Uterus (tissue), 4 donors: ENCODE data around the gene SCG2. TPM values are rescaled to one million over a fixed set of nuclear protein-coding genes. Genes with fewer than 3 reads are reported as not detected.
A peak's percentile ranks its signal among the peaks of the same experiment; 100 is the strongest.

Experiments used
- DNase-seq, 2 donors: peaks; one replicate each; pipeline ENCODE4 v3.0.0-alpha.2; 2019 to 2020
- H3K27ac ChIP-seq, 2 donors: fragments of 200-600 bp; sonication (generic); 1 replicate in 1 of 2; 2 replicates in 1 of 2; pipeline ENCODE4 v1.5.1; 2016 to 2018
- H3K27me3 ChIP-seq, 2 donors: fragments of 200-600 bp; sonication (generic); one replicate each; pipeline ENCODE4 v1.5.1; 2018 to 2019; ENCODE audit warnings: control low read depth in 1 of 2
- H3K36me3 ChIP-seq, 2 donors: fragments of 200-600 bp; sonication (generic); one replicate each; pipeline ENCODE4 v1.5.1; 2019; ENCODE audit warnings: control low read depth in 1 of 2
- H3K4me1 ChIP-seq, 2 donors: fragments of 200-600 bp; sonication (generic); one replicate each; pipeline ENCODE4 v1.5.1; 2018 to 2019; ENCODE audit warnings: control low read depth in 1 of 2
- H3K4me3 ChIP-seq, 2 donors: fragments of 200-600 bp; sonication (generic); 1 replicate in 1 of 2; 2 replicates in 1 of 2; pipeline ENCODE4 v1.5.1; 2018 to 2019; ENCODE audit warnings: mild to moderate bottlenecking in 1 of 2
- H3K9me3 ChIP-seq, 2 donors: fragments of 200-600 bp; sonication (generic); one replicate each; pipeline ENCODE4 v1.5.1; 2019; ENCODE audit warnings: control low read depth in 1 of 2
- POLR2A ChIP-seq, 2 donors: fragments of 450-650 bp; IDR thresholded peaks; one replicate each; pipeline ENCODE4 v1.6.1; 2016; ENCODE audit warnings: antibody characterized with exemption in 2 of 2, mild to moderate bottlenecking in 1 of 2, moderate library complexity in 1 of 2
- intact Hi-C: fragments of 100-400 bp; cut with DNase I; formaldehyde crosslinking; loops from one replicate; pipeline ENCODE4 v1.15.1; 2023; ENCODE audit warnings: low total_unique reads
- total RNA-seq, 4 donors: library from RNA; depleted of rRNA in 3 of 4; stranded (reverse); fragments of >200 nt in 3 of 4; gene quantifications; one replicate each; pipeline versions ENCODE4 v1.1.0 to v1.2.4, GENCODE V29; 2014 to 2023
- TF ChIP-seq, protein P1 (sequence below), 4 experiments: fragments of 200-600 bp in 2 of 4; fragments of 450-650 bp in 2 of 4; sonication (generic) in 2 of 4; IDR thresholded peaks; one replicate each; pipeline ENCODE4 v1.5.1; 2016 to 2019; ENCODE audit warnings: antibody characterized with exemption in 4 of 4, mild to moderate bottlenecking in 2 of 4, moderate library complexity in 1 of 4
- donor health status: DM: yes; HTN: yes; CAD: no.

SCG2 gene
- total RNA-seq, 4 donors from 2014 or later, result 0.95 to 5.0 TPM; not detected in 2

DNA sequence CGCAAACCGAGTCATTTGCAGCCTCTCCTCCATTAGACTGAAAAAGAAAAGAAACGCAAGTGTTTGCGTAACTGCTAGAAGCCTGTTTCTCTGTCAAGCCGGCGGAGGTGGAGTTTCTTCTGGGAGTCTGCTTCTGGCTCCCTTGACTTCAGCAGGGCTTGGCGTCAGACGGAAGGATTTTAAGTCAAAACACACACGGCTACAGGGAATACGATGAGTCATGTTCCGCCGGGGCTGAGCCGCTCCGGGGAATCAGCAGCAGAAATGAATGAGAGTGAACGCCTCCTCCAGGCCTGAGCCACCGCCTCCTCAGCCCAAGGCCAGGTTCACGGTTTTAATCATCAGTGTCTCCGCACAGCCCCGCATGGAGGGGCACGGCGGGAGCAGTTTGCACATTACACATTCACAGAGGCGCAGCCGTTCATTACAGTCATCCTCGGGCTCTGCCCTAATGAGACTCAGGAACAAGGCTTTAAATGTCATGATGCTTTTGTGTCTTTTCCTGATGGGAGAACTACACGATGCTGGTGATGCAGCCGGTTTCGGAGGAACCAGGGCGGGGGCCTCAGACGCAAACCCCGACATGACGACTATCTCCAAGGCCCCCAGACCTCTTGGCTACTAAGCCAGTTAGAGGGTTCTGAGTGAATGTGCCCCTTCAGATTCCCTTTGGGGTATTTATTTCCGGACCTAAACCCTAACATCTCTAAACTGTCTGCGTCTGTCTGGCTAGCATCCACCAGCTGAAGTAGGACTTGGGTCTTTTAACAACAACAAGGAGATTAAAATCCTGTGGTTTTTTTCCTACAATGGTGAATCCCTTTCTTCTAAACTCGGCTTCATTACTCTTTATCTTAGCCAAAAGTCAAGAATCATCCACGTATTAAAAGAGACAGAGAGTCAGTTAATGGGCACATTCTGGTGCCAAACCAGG is 11.1 kb upstream of the SCG2 start:
- Histone ChIP-seq H3K36me3 (no peaks in the 10 kb centered on the region), H3K4me3 (peak overlapping the region; percentile 21 to 22), H3K27me3 (no peaks in the 10 kb centered on the region), H3K27ac (peak overlapping the region; percentile 71 to 81), H3K9me3 (no peaks in the 10 kb centered on the region), H3K4me1 (no peaks in the 10 kb centered on the region)
- TF ChIP-seq, protein P1, sequence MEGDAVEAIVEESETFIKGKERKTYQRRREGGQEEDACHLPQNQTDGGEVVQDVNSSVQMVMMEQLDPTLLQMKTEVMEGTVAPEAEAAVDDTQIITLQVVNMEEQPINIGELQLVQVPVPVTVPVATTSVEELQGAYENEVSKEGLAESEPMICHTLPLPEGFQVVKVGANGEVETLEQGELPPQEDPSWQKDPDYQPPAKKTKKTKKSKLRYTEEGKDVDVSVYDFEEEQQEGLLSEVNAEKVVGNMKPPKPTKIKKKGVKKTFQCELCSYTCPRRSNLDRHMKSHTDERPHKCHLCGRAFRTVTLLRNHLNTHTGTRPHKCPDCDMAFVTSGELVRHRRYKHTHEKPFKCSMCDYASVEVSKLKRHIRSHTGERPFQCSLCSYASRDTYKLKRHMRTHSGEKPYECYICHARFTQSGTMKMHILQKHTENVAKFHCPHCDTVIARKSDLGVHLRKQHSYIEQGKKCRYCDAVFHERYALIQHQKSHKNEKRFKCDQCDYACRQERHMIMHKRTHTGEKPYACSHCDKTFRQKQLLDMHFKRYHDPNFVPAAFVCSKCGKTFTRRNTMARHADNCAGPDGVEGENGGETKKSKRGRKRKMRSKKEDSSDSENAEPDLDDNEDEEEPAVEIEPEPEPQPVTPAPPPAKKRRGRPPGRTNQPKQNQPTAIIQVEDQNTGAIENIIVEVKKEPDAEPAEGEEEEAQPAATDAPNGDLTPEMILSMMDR (IDR thresholded peaks at IDR 0.05), result peak in 1 of 4 experiments; percentile 11
- TF ChIP-seq POLR2A (IDR thresholded peaks at IDR 0.05), result no peak
- intact Hi-C loops, result no loop called here
- peak; percentile 83 to 89 for DNase-seq

DNA sequence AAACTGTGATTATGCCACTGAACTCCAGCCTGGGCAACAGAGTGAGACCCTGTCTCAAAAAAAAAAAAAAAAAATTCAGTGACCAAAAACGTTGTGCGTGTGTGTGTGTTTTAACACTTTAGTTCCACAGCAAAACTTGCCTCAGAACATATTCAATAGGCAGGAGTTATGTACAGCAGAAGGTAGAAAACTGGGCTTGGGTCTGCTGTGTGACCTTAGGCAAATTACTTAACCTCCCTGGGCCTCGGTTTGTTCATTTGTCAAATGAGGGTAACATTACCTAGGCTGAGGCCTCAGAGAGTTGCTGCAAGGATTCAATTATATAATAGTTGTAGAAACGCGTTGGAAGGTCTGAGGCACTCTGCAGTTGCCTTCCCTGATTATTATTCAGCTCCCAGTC is 10.3 kb upstream of the SCG2 start:
- intact Hi-C loops, result no loop called here
- H3K9me3 ChIP-seq, result no peaks in the 10 kb centered on the region
- TF ChIP-seq POLR2A (IDR thresholded peaks at IDR 0.05), result no peak
- TF ChIP-seq, protein P1 (IDR thresholded peaks at IDR 0.05), result no peak
- H3K27ac ChIP-seq, result peak overlapping the region; percentile 71 to 81
- no peaks in the 10 kb centered on the region for H3K27me3 ChIP-seq
- no peaks in the 10 kb centered on the region for H3K4me1 ChIP-seq
- no peak for DNase-seq
- H3K36me3 ChIP-seq, result no peaks in the 10 kb centered on the region
- H3K4me3 ChIP-seq, result peak overlapping the region; percentile 21 to 22

DNA sequence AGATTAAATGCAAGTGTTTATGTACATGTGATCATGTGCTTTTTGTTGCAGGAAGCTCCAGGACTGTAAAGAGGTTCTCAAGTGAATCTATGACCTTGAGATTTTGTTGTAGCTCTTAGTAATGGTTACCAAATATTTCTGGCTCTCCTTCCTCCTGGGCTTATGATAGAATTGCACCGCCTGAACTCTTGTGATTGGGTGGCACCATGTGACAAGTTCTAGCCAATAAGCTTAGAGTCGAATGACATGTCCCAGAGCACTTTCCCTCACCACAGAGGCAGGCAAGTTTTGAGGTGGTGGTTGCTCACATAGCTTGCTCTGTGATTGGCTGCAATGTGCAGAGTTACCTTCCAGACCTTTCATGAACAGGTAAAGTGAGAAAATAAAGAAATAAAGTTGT is 8.9 kb upstream of the SCG2 start:
- no peak overlapping the region for H3K27ac ChIP-seq
- H3K4me1 ChIP-seq, result no peaks in the 10 kb centered on the region
- TF ChIP-seq POLR2A (IDR thresholded peaks at IDR 0.05), result no peak
- TF ChIP-seq, protein P1 (IDR thresholded peaks at IDR 0.05), result no peak
- no peak for DNase-seq
- intact Hi-C loops, result no loop called here
- no peak overlapping the region for H3K4me3 ChIP-seq
- no peaks in the 10 kb centered on the region for H3K27me3 ChIP-seq
- H3K36me3 ChIP-seq, result no peaks in the 10 kb centered on the region
- no peaks in the 10 kb centered on the region for H3K9me3 ChIP-seq

DNA sequence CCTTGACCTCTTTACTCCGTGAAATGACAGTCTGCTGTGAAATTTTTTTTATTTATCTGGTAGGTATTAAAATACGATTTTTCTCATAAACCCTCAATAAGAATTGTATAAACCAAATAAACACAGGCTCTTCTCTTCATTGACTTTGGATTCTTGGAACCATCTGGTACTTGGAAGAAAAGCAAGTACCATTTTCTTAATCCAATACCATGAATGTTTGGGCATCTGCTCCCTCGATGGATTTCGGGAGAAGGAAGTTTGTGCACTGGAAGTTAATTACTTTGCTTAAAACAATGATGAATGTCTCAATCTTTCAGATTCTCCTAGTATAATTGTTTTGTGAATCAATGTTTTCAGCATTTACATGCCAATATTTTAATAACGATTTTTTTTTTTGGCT is 5.3 kb upstream of the SCG2 start:
- intact Hi-C loops, result no loop called here
- Histone ChIP-seq H3K9me3 (no peaks in the 10 kb centered on the region), H3K4me1 (no peaks in the 10 kb centered on the region), H3K27ac (no peak overlapping the region), H3K4me3 (no peak overlapping the region), H3K36me3 (no peaks in the 10 kb centered on the region), H3K27me3 (no peaks in the 10 kb centered on the region)
- no peak for TF ChIP-seq POLR2A (IDR thresholded peaks at IDR 0.05)
- TF ChIP-seq, protein P1 (IDR thresholded peaks at IDR 0.05), result no peak
- DNase-seq, result no peak

DNA sequence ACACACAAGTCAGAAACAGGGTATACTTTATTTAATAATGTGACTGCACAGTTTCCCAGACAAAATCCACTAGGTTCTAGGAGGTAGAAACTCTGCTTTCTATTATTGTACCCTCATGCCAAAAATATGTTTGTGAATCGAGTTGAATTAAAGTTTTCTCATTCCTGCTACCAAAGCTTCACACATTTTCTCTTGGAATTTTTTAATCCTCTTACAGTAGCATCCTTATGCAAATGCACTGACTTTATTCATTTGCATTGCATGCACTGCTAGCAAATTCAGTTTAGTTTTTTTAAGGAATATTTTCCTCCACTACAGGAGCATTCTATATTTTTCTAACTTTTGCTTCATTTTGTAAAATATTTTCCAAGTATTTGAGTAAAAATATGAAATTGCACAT is 4.8 kb upstream of the SCG2 start:
- no peak for DNase-seq
- Histone ChIP-seq H3K36me3 (no peaks in the 10 kb centered on the region), H3K27ac (no peak overlapping the region), H3K27me3 (no peaks in the 10 kb centered on the region), H3K4me1 (no peaks in the 10 kb centered on the region), H3K9me3 (no peaks in the 10 kb centered on the region), H3K4me3 (no peak overlapping the region)
- intact Hi-C loops, result no loop called here
- no peak for TF ChIP-seq POLR2A (IDR thresholded peaks at IDR 0.05)
- TF ChIP-seq, protein P1 (IDR thresholded peaks at IDR 0.05), result no peak
